ENCODE results near the gene LRP1B.
"Not testable (repeated sequence)": the region's sequence is repeated elsewhere in the genome, so short reads cannot be mapped to it uniquely, and the experiment has no call there.

The LRP1B gene

DNA sequence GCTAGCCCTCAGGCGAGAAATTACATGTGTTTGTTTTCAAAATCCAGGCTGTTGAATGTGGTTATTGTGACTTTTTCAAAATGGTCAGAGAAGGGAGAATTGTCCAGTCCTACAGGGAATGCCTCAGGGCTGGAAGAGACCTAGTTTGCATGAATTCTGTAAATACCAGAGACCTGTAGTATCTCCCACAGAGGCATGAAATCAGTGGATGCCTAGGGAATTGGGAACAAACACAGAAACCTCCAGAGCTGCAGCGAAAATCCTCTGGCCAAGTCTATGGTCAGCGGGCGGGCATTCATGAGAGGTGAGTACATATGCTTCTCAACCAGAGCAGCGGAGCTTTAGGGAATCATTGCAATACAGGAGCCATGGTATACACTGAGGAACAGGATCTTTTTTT, 1754.1 kb downstream of the LRP1B start:
- DNase-seq, result no peak

DNA sequence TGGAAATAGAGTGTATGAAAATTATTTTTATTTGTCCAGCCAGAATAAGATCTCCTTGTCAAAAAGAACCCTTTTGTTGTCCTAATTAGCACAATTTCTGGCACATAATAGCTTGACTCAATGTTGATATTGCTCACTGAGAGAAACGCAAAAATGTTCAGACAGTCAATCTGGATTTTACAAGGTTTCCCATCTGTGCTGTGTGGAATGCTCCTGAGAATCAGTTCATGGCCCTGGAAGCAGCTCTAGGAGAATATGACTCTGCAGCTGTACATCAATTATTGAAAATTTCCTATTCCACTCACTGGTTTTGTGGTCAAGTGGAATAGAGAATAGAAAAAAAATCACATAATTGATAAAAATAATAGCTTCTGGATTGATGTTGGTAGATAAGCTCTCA, 1767.7 kb downstream of the LRP1B start:
- no peak for DNase-seq

GRCh38 chr2:140362361-140362760, 1768.5 kb downstream of the LRP1B start:
- DNase-seq, result no peak

- DNase-seq, result no peak
Observed at GRCh38 chr2:140359056-140359771, 1771.6 kb downstream of the LRP1B start.

DNA sequence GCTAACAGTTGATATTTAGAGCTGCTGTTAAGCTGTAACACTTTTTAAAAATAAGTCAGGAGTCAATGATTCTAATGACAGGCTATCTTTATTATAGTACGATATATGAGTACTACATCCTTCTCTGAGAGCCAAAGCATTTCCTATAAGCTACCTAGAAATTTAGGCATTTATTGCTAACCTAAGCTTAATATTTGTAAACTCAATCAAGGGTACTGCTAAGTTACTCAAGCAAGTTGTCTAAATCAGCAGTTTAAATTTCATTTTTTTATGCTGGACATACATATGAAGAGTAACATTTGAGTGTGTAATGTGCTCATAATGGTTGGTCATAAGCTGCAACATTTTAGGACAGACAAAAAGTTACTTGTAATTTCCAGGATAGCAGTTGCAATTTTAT, 1774.1 kb downstream of the LRP1B start:
- no peak for DNase-seq

GRCh38 chr2:140355511-140356090, 1775.2 kb downstream of the LRP1B start:
- peak; percentile 15 for DNase-seq

DNA sequence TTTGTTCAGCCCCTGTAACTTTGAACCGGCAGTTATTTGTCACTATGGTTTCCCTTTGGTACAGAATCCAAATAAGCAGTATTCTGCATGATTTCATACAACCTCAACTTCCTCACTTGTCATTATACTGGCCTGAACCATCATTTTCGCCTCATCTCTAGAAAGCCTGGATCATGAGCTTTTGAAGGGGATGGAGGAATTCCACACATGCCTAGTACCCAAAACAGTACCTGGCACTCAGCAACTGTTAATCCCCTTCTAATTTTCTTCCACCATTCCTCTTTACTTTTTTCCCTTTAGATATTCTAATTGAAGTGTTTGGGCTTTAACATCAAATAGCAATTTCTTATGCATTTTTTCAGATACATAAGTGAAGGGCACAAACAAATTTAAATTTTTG, 1776.3 kb downstream of the LRP1B start:
- no peak for DNase-seq

DNA sequence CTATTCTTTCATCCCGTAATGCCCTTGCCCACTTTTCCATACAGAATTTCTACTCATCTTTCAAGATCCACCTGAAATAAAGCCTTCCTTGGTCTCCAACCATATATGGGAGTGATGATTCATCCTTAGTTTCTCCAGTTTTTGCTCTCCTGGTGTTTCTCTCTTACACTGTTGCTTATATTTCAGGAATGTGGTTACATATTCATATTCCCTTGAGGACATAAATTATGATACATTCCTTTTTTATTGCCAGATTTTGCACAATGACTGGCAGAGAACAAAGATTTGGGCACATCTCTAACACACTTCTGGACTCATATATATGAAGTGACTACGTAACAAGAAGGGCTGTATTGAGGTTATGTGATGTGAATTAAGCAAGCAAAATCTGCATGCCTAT, 1777.3 kb downstream of the LRP1B start:
- DNase-seq, result peak; percentile 9

DNA sequence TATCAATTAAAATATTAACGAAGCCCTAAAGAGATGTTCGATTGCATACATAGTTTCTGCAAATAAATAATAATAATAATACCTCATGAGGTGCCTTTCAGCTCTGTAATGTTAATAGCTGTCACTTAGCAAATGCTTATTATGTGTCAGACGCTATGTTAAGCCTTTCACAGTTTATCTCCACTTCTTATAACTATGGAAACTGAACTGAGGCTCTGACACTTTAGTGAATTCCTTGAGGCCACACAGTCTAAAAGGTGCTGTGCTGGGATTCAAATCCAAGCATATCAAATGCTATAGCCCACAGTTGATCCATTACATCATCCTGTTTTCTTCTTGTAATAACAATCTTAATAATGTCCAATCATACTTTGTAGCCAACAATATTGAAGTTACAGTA, 1779.1 kb downstream of the LRP1B start:
- no peak for DNase-seq

DNA sequence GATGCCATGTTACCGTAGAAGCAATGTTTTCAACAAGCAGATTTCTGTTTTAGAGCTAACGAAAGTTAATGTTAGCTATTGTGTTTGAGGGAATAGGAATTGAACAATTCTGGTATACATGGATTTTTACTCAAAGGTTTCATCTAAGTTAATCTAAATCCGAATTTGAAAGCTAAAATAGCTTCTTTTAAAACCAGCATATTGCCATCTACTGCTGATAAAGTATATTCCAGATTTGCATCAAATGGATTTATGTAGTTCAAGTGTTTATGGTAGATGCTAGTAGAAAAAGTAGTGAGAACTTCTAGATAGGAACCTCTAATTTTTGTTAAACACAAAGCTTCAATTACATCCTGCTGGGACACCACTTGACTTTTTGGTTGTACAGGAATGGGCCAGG, 1781.1 kb downstream of the LRP1B start:
- DNase-seq, result no peak

DNA sequence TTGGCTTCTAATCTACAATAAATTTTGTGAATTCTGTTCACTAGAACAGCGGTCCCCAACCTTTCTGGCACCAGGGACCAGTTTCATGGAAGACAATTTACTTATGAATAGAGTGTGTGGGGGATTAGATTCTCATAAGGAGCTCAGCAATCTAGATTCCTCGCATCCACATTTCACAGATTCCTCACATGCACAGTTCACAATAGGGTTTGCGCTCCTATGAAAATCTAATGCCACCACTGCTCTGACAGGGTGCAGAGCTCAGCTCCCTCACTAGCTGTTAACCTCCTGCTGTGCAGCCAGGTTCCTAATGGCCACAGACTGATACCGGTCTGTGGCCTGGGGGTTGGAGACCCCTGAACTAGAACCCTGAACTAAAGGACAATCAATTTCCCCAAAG, 1782.0 kb downstream of the LRP1B start:
- DNase-seq, result no peak

- no peak for DNase-seq
Observed at GRCh38 chr2:140344838-140345237, 1786.0 kb downstream of the LRP1B start.

DNA sequence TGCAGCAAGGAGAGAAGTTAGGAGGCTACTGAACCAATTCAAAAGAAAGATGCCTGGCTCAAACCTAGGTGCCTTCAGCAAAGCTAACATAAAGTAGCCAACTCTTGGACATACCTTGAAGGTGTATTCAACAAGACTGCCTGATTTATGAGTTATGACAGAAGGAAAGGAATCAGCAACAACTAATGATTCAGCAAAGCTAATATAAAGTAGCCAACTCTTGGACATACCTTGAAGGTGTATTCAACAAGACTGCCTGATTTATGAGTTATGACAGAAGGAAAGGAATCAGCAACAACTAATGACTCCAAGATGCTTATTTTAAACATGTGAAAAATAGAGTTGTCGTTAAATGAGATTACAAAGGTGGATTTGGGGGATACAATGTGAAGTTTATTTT, 1786.5 kb downstream of the LRP1B start:
- DNase-seq, result not testable (repeated sequence)

DNA sequence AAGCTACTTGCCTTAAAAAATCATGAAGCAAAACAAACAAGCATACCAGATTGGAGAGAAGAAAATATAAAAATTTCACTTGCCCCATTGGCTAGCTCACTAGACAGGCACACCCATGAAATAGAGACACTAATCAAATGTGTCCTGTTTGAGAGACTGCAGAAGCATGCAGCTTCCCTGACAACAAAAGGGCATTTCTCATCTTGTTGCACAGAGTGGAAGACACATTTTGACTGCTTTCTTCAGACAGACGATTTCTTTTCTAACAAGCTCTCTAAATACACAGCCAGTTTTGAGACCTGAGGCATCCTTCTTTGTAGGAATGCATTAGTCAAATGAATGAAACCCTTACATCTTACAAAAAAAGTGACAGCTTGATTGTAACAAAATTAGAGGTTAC, 1792.0 kb downstream of the LRP1B start:
- no peak for DNase-seq

DNA sequence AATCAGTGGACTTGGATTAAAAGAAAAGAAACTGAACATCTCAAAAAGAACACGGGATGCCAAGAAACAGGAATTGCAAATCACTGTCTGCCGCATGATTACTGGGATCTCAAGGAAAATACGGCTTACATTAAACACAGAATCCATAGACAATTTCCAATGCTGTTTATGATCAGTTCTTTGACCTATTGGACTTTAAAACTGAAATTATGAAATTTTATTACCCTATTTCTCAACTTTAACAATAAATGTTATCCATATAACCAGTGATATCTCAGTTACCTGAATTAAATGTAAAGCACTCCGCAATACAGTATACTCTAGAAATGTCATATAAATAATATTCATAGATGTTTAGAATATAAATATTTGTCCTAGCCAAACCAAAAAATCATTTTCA, 1793.8 kb downstream of the LRP1B start:
- DNase-seq, result no peak

DNA sequence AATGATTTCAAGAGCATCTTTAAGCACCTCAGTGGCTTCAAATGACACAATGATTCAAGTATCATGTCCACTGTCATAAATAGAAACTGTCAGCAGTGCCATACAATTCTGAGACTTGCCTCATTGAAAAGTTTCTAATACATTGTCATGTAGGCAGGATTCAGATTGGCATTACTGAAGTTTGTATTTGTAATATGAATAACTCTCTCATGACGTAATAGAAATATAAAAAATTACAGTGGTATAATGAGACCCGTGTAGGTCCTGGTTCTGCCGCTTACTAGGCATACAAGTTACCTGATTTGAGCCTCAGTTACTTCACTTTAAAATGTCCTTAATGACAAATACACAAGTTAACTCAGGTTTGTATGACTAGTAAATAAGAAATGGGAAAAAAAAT, 1814.5 kb downstream of the LRP1B start:
- DNase-seq, result no peak

GRCh38 chr2:140311905-140312304, 1818.9 kb downstream of the LRP1B start:
- no peak for DNase-seq

DNA sequence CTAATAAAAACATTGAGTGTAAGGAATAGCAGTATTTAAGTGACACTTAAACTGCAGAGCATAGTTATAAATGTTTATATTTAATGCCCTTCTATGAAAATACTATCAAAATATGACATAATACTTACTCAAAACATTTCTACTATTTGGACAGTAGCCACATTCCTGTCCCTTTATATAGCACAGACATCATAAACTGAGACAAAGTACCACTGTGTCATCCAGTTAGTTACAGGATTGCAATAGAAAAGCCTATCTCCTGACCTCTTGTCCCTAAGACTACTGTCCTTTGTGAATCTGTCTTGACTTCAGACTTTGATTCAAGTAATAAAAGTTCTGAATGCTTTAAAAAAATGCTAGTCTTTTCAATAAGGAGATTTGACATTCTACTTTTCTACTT, 1822.1 kb downstream of the LRP1B start:
- no peak for DNase-seq

GRCh38 chr2:140307532-140307931, 1823.3 kb downstream of the LRP1B start:
- no peak for DNase-seq

DNA sequence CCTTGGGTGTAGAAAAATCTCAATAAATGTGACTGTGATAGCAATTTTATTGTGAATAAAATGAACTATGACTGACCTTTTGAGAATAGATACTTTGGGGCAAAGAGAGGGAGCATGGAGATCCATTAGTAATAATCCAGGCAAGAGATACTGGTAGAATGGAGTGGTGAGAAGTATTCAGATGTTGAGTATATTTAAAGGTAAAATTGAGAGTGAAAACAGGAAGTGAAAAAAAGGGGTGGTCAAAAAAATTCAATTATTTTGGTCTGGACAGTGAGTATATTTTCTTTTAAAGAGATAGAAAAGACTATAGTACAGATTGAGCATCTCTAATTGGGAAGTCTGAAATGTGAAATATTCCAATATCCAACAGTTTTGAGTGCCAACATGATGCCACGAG, 1835.0 kb downstream of the LRP1B start:
- DNase-seq, result no peak

GRCh38 chr2:140288726-140289125, 1842.1 kb downstream of the LRP1B start:
- no peak for DNase-seq

- no peak for DNase-seq
Observed at GRCh38 chr2:140288213-140288612, 1842.6 kb downstream of the LRP1B start.

DNA sequence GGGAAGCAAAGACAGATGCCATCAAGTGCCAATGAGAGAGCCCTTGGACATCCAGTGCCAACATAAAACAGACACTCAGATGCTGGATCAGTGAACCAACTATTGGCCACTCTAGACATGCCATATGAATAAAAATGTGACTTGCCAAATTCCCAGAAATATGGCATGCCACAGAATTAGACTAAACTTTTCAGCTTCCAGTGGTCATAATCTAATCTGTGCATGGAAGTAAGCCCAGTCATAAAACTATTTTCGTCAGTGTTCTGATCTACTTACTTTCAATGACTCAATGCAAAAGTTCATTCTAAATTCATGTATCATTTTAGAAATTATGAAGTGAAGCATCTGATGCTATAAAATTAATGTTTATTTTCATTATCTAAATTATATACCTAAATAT, 1844.4 kb downstream of the LRP1B start:
- DNase-seq, result peak; percentile 68

- DNase-seq, result not testable (repeated sequence)
Observed at GRCh38 chr2:140277344-140277743, 1853.5 kb downstream of the LRP1B start.

GRCh38 chr2:140276661-140277060, 1854.2 kb downstream of the LRP1B start:
- no peak for DNase-seq
